Left ventricle myocardium superior (tissue), 1 donor: ENCODE data around the gene RSBN1. TPM values are rescaled to one million over a fixed set of nuclear protein-coding genes. Genes with fewer than 3 reads are reported as not detected.

Experiments used
- total RNA-seq: library from RNA; stranded (reverse); fragmentation: NEBNext Ultra II Directional; extraction: Animal tissue kit (Norgen Biotek cat#: 25700); gene quantifications from one replicate; pipeline ENCODE4 v1.2.1, GENCODE V29; 2021
- donor health status: DM: no; HTN: yes; CAD: no; lungs with severe emphysema.

Gene RSBN1
- total RNA-seq, 1 donor from 2014 or later, result 11.6 TPM

Other genes with a start within 250 kb of the RSBN1 start
- 7.3 TPM for gene PHTF1, start 53.0 kb downstream of the RSBN1 start, total RNA-seq
- 0.40 TPM for gene PTPN22, start 59.2 kb upstream of the RSBN1 start, total RNA-seq
- gene BCL2L15, start 75.1 kb upstream of the RSBN1 start, total RNA-seq, result not detected
- gene AP4B1, start 92.3 kb upstream of the RSBN1 start, total RNA-seq, result 15.4 TPM
- gene DCLRE1B, start 92.8 kb upstream of the RSBN1 start, total RNA-seq, result 1.9 TPM
- 52.2 TPM for gene HIPK1, start 116.8 kb upstream of the RSBN1 start, total RNA-seq
- 10.8 TPM for gene OLFML3, start 167.0 kb upstream of the RSBN1 start, total RNA-seq